ENCODE measurements around the gene RGS5.

The RGS5 gene

DNA sequence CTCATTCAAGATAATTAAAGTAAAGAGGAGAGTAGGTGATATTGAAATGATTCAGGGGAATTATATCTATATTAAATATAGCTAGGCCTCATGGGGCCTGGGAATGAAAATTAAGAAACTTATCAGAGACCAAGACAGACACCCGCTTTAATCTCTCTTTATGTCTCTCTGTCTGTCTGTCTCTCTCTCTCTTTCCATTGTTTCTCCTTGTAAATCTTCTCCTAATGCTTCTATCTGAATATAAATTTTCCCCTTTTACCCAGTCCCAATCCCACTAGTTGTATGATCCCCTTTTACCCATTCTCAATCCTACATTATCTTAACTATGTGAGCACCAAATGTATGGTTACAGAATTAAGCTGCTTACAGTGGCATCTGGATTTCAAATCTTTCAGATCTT is 61.2 kb downstream of the RGS5 start:
- DNase-seq, result no peak

GRCh38 chr1:163137556-163138265 is 65.0 kb downstream of the RGS5 start:
- DNase-seq, result no peak

DNA sequence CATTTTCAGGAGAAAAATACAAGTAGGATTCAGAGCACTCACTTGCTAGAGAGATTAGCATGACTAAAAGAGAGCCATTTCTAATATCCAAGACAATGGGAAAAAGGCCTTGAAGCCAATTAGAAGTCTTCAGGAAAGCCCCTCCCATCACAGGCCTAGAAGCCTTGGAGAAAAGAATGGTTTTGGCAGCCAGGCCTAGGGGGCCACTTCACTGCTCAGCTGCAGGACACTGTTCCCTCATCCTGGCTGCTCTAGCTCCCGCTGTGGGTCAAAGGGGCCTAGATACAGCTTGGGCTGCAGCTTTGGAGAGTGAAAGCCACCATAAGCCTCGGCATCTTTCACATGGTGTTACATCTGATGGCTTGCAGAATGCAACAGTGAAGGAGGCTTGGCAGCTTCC is 70.7 kb downstream of the RGS5 start:
- no peak for DNase-seq

- DNase-seq, result no peak
These were observed 72.4 kb downstream of the RGS5 start for GRCh38 chr1:163130225-163130856.

- DNase-seq, result no peak
These were observed 74.4 kb downstream of the RGS5 start for GRCh38 chr1:163128282-163128681.

DNA sequence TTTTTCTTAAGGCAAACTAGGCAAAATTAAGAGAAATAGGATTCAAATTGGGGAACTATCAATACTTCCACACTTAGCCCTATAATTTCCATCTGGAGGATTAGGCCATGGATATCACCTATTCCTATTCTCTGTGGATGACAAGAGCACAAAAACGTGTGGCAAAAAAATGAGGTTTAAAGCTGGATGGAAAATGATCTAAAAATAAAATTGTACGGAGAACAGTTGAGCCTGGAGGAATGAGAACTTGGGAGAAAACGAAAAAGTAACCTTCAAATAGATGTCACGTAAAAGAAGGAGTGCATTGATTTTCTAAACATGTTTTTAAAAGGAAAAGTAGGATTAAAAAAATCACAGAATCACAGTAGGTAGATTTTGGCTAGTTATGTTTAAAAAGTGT is 77.9 kb downstream of the RGS5 start:
- no peak for DNase-seq

DNA sequence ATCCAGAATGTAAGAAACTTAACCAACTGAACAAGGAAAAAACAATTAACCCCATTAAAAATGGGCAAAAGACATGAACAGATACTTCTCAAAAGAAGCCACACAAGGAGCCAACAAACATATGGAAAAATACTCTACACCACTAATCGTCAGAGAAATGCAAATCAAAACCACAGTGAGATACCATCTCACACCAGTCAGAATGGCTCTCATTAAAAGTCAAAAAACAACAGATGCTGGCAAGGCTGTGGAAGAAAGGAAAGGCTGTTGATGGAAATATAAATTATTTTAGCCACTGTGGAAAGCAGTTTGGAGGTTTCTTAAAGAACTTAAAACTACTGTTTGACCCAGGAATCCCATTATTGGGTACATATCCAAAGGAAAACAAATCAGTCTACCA is 82.3 kb downstream of the RGS5 start:
- no peak for DNase-seq

GRCh38 chr1:163119707-163120106 is 83.0 kb downstream of the RGS5 start:
- DNase-seq, result no peak

DNA sequence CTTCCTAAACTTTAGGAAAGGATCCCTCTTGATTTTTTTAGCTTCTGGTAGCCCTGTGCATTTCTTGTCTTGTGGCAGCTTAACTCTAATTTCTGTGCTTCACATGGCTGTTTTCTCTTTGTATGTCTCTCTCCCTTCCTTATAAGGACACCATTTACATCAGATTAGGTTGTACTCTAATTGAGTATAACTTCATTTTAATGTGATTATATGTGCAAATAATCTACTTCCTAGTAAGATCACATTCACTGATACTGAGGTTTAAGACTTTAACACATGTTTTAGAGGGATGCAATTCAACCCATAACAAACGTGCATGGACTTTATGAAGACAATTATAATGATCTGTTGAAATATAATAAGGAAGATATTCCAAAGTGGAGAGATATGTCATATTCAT is 86.8 kb downstream of the RGS5 start:
- DNase-seq, result no peak

DNA sequence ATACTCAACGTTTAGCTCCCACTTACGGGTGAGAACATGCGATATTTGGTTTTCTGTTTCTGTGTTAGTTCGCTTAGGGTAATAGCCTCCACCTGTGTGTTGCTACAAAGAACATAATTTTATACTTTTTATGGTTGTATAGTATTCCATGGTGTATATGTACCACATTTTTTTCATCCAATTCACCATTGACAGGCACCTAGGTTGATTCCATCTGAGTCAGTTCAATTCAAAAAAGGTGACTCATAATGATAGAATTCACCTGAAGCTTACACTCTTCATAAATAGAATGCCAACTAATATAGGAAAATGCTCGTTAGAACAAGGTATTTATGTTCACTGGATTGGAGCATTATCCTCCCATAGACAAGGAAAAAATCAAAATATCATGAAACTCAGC is 95.1 kb downstream of the RGS5 start:
- no peak for DNase-seq

GRCh38 chr1:163106364-163106987 is 96.2 kb downstream of the RGS5 start:
- DNase-seq, result no peak

DNA sequence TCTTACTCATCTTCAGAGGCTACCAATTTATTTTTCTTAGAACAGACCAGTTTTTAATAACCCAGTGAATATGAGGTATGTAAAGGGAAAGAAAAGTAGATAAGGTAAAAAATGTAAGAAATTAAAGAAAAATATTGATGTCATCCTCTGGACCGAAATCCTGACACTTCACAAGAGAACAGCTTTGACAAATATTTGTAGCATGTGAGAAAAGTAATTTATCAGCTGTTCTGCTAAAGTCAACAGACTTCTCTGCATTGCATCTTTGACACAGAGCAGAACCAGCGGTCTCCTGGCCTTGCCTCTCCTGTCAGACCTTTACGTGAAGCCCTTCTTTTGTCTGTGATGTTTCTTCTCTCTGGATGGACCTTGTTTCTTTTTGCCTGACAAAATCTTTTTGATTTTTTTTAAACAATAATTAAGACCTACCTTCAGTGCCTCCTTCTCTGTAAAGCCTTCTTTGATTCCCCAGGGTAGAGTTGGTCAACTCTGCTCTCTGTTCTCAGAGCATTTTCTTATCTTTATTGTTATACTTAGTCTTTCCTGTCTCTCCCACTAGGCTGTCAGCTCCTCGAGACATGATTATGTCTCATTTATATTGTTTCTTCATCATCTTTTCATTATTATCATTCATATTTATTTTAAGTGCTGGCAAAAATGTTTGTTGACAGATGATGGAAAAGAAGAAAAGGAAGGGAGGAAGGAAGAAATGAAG is 98.2 kb downstream of the RGS5 start:
- no peak for DNase-seq

DNA sequence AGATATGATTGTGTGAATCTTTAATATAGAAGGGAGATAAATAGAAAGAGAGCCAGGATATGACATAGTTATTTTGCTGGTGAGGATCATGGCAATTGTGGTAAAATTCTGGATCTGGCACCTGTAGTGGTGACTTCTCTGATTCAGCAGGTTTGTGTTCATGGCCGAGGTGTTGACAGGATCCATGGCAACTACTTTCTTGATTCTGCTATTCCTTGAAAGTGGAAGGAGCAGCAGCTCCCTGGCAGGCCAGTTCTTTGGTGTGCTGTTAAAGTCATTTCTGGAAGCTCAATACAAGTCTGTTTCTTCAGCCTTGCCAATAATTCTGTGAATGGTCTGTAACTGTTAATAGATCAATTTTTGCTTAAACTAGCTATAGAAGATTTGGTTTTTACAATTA is 100.1 kb downstream of the RGS5 start:
- no peak for DNase-seq

- no peak for DNase-seq
These were observed 107.5 kb downstream of the RGS5 start for GRCh38 chr1:163095213-163095612.

- DNase-seq, result no peak
These were observed 108.1 kb downstream of the RGS5 start for GRCh38 chr1:163094589-163094988.

DNA sequence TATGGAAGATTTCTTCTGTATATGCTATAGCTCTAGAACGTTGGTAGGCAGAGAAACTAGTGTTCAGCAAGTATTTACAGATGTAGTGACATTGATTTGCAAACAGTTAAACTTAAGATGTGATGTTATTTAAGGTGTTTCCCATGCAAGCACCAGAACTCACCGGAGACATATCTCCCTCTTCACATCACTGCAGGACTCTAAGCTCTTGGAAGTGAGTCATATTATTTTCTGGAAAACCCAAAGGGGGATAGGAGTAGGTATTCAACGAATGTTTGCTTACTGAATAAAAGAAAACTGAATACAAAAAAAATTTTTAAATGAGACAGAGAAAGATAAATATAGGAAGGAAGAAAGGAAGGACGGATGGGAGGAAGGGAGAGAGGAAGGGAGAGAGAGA is 108.5 kb downstream of the RGS5 start:
- no peak for DNase-seq

DNA sequence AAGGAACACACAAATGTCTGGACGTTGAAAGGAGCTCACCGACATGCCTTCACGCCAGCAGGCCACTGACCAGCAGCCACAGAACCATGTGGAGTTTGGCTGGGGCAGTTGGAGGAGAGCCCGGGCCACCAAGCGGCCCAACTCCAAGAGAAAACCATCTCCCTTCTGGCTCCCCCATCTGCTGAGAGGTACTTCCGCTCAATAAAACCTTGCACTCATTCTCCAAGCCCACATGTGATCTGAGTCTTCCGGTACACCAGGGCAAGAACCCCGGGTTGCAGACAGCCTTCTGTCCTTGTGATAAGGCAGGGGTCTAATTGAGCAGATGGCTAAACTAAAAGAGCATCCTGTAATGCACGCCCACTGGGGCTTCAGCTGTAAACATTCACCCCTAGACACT is 109.1 kb downstream of the RGS5 start:
- DNase-seq, result no peak

DNA sequence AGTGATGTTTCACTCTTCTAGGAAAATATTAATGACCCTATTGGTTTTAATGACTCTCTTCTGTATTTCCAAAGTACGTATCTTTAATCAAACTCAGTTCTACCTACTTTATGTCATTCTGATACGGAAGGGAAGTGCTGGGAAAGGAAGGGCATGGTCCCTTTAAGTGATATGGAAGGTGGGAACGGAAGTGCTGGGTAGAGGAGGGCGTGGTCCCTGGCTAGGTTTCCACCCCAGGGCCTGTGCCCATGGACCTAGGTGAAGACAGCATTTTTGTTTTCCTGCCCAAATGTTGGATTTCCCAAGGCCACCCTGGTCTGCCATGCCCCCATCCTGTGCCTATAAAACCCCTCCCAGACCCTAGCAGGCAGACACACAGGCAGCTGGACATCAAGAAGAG is 109.5 kb downstream of the RGS5 start:
- no peak for DNase-seq
